GM21717 (cell line): ENCODE data around the gene NEDD4L.
"Not testable (repeated sequence)": the region's sequence is repeated elsewhere in the genome, so short reads cannot be mapped to it uniquely, and the experiment has no call there.

Experiments used
- ATAC-seq: cut with Tn5 transposase; IDR thresholded peaks from one replicate; pipeline ENCODE4 v1.9.1; 2021; ENCODE audit warnings: mild to moderate bottlenecking, moderate library complexity; ENCODE audit not compliant: unreplicated experiment

Gene NEDD4L

GRCh38 chr18:58146099-58146498 is 102.1 kb downstream of the NEDD4L start:
- no peak for ATAC-seq

DNA sequence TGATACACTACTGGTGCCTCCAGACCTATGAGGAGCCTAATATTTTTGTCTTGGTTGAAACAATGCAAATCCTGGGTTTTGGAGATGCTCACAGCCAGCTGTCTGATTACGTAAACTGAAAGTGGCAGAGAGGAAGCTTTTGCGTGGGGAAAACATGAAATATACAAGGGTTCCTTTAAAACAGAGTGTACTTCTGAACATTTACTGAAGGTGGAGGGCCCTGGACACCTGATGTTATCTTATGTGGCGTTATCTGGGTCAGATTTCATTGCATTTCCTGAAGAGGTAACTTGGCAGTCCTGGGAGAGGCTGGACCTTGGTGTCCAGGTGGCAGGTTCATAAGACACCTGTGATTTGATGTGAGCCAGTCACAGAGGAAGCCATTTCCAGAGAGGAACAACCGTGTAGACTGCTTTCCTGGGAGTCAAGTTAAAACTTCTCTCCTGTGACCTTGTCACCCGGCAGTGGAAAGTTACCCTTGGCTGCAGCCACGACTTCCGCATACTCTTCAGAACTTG is 105.0 kb downstream of the NEDD4L start:
- ATAC-seq = peak; percentile 87

DNA sequence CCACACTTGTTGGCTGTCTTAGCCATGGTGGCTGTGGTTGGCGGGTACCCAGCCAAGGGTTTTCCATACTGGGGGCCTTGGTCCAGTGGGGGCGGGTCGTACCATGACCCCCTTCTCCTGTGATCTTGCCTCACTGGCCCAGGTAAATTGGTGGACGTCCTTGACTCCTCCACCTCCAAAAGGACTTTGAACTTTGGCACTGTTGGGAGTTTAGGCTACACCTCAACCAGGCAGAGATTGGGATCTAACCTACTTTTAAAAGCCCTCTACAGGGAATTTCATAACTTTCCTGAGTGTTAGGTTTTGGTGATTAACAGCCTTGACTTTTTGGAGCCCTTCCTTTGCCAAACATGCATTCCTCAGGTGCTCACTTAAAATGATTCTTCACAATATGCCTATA is 106.7 kb downstream of the NEDD4L start:
- no peak for ATAC-seq

- no peak for ATAC-seq
These were observed 108.2 kb downstream of the NEDD4L start for GRCh38 chr18:58152216-58152615.

- no peak for ATAC-seq
These were observed 108.9 kb downstream of the NEDD4L start for GRCh38 chr18:58152891-58153290.

- ATAC-seq = no peak
These were observed 112.5 kb downstream of the NEDD4L start for GRCh38 chr18:58156516-58156915.

DNA sequence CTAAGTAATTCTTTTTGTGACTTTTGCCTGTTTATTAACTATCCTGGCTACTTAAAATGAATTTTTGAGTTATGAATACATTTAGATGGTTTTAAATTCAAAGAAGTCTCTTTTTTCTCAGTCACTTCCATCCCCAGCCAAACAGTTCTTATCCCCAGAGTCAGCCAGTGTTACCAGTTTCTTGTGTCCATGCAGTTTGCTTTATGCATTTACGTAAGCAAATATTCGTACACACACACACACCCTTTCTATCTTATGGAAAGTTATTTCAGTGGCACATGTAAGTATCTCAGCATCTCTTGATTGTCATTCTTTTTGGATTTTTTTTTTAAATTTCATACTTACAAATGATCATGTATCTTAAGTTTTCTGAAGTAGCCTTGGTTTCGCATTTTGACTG is 113.2 kb downstream of the NEDD4L start:
- no peak for ATAC-seq

DNA sequence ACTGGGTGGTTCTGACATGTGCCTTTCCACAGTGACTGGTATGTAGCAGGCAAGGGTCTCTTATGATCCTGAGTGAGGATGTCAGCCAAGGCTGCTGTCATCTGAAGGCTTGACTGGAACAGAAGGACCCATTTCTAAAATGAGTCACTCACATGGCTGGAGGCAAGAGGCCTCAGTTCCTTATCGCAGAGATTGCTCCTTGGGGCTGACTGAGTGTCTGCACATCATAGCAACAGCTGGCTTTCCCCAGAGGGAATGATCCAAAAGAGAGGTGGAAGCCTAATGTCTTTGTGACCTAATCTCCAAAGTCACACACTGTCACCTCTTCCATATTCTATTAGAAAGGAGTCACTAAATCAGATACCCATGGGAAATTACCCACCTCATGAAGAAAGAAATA is 114.0 kb downstream of the NEDD4L start:
- no peak for ATAC-seq

- ATAC-seq = no peak
These were observed 114.4 kb downstream of the NEDD4L start for GRCh38 chr18:58158459-58158858.

- ATAC-seq = no peak
These were observed 117.6 kb downstream of the NEDD4L start for GRCh38 chr18:58161659-58162058.

- no peak for ATAC-seq
These were observed 118.1 kb downstream of the NEDD4L start for GRCh38 chr18:58162127-58162526.

DNA sequence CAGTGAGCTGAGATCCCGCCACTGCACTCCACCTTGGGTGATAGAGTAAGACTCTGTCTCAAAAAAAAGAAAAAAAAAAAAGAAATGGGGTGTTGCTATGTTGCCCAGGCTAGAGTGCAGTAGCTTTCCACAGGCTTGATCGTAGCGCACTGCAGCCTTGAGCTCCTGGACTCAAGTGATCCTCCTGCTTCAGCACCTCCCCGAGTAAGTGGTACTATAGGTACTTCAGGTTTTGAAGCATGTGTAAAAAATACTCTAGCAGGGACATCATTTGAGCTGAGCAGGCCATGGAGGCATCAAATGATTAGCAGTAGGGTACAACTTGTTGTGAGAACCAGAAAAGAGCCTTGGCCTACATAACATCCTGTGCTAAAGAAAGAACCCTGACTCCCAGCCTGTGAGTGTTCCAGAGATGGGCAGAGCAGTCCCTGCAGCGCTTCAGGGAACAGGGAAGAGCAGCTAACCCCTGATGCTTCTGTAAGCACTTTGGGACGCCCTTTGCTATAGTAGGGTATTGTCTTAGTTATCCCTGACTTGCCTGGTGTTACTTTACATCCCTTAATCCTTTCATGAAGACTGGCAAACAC is 119.1 kb downstream of the NEDD4L start:
- ATAC-seq = no peak

DNA sequence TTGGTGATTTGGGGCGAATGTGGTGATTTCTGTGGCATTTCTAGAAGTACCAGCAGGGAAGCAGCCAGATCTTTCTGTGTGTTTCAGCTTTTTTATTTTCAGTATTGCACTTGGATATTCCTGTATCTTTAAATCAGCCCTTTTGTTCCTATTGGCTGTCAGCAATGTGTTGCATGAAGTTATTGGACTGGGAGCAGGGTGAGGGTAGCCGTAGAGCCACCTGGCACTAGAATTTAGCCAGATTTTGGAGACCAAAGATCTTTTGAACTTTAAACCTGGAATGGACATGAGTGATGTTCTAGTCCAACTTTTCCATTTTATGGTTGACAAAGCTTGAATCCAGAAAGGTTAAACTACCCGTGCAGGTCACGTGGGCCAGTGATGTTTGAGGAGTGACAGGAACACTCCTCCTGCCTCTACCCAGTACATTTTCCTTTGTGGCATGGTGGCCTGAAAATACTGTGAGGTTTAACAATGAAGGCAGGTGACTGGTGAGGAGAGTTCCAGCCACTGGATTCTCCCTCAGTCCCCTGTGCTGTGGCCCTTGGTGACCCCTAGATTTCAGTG is 122.3 kb downstream of the NEDD4L start:
- ATAC-seq = no peak

DNA sequence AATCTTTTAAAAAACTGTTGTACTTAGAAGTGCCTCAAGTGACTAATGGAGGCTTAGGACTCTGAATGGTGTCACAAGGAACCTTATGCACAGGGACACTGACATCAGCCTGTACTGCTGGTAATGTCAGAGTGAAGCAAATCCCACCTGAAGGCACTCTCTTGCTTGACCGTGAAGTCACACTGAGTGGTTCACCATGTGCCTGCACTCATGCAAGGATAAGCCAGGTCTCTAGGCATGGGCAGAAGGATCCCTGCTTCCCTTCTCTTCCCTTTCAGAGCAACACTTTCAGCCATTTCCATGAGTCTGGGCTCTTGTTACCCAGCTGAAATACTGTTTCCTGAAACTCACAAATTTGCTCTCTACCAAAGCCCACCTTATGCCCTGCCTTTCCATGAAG is 123.0 kb downstream of the NEDD4L start:
- no peak for ATAC-seq

- ATAC-seq = no peak
These were observed 124.2 kb downstream of the NEDD4L start for GRCh38 chr18:58168221-58168620.

DNA sequence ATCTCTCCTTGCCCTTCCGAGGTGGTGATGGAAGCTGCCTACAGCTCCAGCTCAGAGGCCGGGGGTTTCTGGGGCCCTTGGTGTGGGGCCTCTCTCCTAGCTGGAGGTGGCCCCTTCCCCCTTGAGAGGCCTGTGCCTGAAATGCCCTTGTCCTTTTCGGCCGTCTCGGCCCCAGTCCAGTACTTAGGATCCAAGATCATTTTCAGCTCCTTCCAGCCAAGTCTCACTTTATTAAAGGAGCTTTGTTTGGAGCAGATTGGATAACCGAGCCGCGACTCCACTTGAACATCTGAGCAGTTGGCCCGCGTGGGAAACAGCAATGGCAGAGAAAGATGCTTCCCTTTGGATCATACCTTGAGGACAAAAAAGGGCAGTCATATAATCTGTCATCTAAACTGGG is 125.0 kb downstream of the NEDD4L start:
- no peak for ATAC-seq

DNA sequence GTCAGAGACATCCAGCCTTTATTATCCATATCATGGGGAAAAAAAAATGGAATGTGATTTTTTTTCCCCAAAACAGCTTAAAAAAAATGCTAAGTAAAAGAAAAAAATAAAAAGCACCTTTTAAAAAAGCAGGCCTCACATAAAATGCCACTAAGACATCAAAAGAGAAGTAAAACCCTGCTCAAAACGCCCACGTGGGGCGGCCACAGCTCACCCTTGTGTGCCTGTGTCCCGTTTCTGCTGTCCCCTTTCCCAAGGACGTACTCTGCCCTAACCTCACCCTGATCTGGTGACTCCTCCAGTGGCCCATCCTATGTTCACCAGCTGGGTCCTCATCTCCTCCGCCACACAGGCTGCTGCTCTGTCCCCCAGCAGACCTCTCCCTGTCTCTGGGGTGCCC is 125.4 kb downstream of the NEDD4L start:
- no peak for ATAC-seq

GRCh38 chr18:58170036-58170435 is 126.0 kb downstream of the NEDD4L start:
- ATAC-seq = not testable (repeated sequence)

DNA sequence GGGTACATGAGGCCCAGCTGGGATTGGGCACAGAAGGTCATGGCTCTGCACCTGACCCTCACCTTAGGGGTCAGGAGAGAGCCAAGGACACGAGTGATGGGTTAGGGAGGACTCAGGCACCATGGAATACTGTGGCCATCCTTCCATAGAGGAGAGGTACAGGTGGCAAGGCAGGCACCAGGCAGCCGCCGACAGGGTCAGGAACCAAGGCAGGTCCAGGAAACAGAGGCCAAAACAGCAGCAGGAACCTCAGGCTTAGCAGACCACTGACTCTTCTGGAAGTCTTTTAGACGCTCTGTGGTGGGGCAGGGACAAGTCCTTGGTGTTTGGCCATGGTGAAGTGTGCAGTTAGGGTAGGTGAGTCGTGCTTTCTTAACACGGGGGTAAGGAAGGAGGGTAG is 128.0 kb downstream of the NEDD4L start:
- ATAC-seq = no peak

DNA sequence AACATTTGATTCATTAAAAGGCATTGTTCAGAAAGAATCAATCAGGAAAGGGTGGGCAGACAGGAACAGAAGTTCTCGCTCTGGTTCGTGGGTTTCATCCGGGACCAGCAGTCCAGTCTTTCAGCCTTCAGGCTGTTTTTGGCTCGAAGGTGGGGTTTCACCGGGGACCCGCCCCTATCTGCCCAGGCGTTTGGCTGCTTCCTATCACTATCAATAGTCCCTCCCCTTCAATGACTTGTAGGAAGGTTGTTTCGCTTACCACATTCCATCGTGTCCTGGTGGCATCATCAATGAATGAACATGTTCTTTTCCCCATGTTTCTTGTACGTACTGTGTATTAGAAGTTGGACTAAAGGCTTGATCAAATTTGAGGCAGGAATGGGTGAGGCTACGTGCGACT is 130.3 kb downstream of the NEDD4L start:
- ATAC-seq = no peak

DNA sequence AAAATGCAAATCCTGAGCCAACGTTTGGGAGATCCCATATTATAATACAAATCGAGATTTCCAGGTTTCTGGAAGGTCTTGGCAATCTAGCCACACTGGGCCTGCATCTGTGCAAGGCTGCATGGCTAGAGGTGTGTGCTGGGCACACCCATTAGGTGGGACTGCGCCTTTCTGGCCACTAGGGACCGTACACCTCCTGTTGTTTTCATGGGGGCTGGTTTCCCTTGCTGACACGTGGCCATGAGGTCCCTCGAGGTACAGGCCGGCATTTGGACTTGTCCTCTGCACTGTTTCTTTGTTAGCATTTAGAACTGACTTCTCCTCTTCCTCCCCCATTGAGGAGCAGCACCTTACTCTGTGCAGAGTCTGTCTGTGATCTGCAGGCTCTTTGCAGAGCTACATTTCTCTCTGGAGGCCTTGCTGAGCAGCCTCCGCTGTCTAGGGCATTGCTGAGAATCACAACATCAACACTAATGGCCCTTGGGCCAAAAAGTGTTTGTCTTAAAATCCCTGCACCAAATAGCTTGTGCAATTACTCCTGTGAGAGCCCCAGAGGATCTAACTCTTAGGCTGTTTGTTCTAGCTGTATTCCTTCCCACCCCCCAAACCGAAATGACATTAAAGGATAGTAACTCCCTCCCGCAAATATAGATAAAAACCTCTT is 131.2 kb downstream of the NEDD4L start:
- ATAC-seq = no peak

GRCh38 chr18:58175786-58176176 is 131.8 kb downstream of the NEDD4L start:
- no peak for ATAC-seq
